ENCODE data around the gene PDGFA. TPM values are rescaled to one million over a fixed set of nuclear protein-coding genes. Genes with fewer than 3 reads are reported as not detected.

The PDGFA gene
- total RNA-seq, 1 donor from 2014 or later = 31.2 TPM

DNA sequence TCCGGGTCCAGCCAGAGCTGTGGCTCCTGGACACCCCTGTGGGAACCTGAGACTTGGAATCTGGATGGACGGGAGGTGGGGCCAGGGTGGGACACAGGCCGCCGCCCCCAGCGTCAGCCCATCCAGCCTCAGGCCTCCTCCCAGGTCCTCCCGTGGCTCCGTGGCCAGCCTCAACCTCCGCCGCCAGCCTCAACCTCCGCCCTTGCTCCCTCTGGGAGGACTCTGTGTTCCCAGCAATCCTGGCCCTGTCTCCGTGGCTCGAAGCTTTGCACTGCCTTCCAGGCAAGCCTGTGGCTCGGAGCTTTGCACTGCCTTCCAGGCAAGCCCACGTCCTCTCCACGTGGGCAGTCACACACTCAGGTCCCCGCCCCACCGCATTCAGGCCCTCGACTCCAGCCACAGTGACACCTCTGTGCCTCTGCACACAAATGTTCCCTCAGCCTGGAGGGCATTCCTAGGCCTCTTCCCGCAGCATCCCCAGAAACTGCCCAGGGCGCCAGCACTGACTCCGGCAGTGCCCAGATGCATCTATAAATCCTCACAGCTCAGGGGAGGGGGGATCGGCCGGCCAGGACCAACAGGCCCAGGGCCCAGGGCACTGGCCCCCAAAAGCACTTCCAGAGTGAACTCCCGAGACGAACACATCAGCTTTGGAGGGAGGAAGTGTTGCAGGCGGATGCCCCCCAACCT, 44.7 kb upstream of the PDGFA start:
- no peaks in the 10 kb centered on the region for H3K27me3 ChIP-seq
- H3K4me3 ChIP-seq = no peak overlapping the region
- intact Hi-C loops (cut with DNase I) = no loop called here
- TF ChIP-seq CTCF (IDR thresholded peaks at IDR 0.05) = no peak
- TF ChIP-seq POLR2A (IDR thresholded peaks at IDR 0.05) = no peak
- TF ChIP-seq POLR2AphosphoS5 (IDR thresholded peaks at IDR 0.05; ENCODE audit: insufficient read depth in 1 of 2, low read depth in 1 of 2) = no peak
- no peaks in the 10 kb centered on the region for H3K4me1 ChIP-seq
- H3K27ac ChIP-seq = no peak overlapping the region
- no peaks in the 10 kb centered on the region for H3K9me3 ChIP-seq
- DNase-seq (ENCODE audit: extremely low spot score in 2 of 2) = no peak
- no peaks in the 10 kb centered on the region for H3K36me3 ChIP-seq

- no peak for DNase-seq (ENCODE audit: extremely low spot score in 2 of 2)
- Histone ChIP-seq H3K27ac (no peak overlapping the region), H3K27me3 (no peaks in the 10 kb centered on the region), H3K36me3 (no peaks in the 10 kb centered on the region), H3K4me1 (no peaks in the 10 kb centered on the region), H3K9me3 (no peaks in the 10 kb centered on the region), H3K4me3 (no peak overlapping the region)
- intact Hi-C loops (cut with DNase I) = no loop called here
- TF ChIP-seq CTCF (IDR thresholded peaks at IDR 0.05) (no peak), POLR2AphosphoS5 (IDR thresholded peaks at IDR 0.05; ENCODE audit: insufficient read depth in 1 of 2, low read depth in 1 of 2) (no peak), POLR2A (IDR thresholded peaks at IDR 0.05) (no peak)
Measured at GRCh38 chr7:563629-564170, 44.1 kb upstream of the PDGFA start.

DNA sequence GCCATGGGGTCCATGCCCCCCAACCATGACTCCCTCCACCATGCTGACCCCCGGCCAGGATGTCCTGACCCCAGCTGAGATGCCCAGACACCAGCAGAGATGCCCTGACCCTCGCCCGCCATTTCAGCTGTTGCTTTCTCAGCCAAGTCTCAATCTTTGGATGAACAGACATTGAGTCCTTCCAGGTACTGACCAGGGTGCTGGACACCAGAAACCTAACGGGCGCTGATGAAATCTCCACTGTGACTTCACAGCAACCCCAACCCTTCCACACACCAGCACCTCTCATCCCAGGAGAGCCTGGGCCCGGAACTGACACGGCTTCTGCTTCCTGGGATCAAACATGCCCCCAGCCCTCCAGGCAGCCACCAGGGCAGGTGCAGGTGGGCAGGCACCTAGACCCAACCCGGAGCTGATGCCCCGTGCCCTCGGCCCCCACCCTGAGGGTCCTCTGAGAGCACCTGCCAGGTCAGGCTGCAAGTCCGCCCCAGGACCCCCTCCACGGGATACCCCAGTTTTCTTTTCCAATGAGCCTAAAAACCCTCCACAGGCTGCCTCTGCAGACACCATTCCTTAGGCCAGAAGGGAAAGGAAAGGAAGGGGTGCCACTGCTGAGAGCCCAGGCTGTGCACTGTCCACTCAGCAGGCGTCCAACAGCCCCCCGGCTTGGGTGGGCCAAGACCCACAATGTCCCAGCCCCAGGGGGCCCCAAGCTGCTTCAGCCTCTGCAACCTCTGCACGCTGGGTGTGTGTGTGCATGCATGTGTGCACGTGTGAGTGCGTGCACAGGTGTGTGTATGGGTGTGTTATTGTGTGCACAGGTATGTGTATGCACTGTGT, 43.4 kb upstream of the PDGFA start:
- Histone ChIP-seq H3K36me3 (no peaks in the 10 kb centered on the region), H3K27me3 (no peaks in the 10 kb centered on the region), H3K4me1 (no peaks in the 10 kb centered on the region), H3K4me3 (no peak overlapping the region), H3K27ac (no peak overlapping the region), H3K9me3 (no peaks in the 10 kb centered on the region)
- TF ChIP-seq CTCF (IDR thresholded peaks at IDR 0.05) (no peak), POLR2AphosphoS5 (IDR thresholded peaks at IDR 0.05; ENCODE audit: insufficient read depth in 1 of 2, low read depth in 1 of 2) (no peak), POLR2A (IDR thresholded peaks at IDR 0.05) (no peak)
- DNase-seq (ENCODE audit: extremely low spot score in 2 of 2) = no peak
- intact Hi-C loops (cut with DNase I) = no loop called here

- TF ChIP-seq POLR2A (IDR thresholded peaks at IDR 0.05) (no peak), CTCF (IDR thresholded peaks at IDR 0.05) (no peak), POLR2AphosphoS5 (IDR thresholded peaks at IDR 0.05; ENCODE audit: insufficient read depth in 1 of 2, low read depth in 1 of 2) (no peak)
- H3K36me3 ChIP-seq = no peaks in the 10 kb centered on the region
- no peaks in the 10 kb centered on the region for H3K9me3 ChIP-seq
- no peaks in the 10 kb centered on the region for H3K4me1 ChIP-seq
- H3K27me3 ChIP-seq = no peaks in the 10 kb centered on the region
- intact Hi-C loops (cut with DNase I) = no loop called here
- H3K27ac ChIP-seq = no peak overlapping the region
- H3K4me3 ChIP-seq = no peak overlapping the region
- DNase-seq (ENCODE audit: extremely low spot score in 2 of 2) = no peak
Measured at GRCh38 chr7:562374-562675, 42.7 kb upstream of the PDGFA start.
